ENCODE measurements around the gene FBXW12. TPM values are rescaled to one million over a fixed set of nuclear protein-coding genes. Genes with fewer than 3 reads are reported as not detected.

FBXW12 gene
- polyA plus RNA-seq, 1 donor from 2014 or later: not detected

DNA sequence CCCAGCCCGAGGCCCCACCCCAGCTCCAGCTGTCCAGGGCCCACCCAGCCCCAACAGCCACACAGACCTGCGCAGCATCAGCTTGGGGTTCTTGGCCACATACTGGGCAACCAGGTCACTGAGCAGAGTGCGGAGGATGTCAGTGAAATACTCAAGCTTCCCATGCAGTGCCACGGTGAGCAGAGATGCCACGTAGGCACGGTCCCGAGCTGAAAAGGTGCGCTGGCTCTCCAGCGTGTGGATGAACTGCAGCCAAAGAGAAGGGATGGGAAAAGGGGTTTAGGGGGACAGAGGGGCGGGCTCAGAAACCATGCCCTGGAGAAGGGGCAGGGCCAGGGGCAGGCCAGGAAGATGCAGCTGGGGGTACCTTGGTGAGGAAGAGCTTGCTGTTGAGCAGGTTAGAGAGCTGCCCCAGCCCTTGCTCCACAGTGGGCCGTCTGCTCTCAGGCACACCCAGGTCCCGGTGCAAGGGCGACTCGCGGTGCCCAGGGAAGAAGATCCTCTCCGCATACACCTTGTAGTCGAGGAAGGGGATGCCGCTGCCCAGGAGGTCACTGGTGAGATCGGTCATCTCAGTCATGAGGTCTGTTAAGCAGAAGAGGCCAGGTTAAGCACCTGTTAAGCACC lies 40.5 kb downstream of the FBXW12 start:
- Histone ChIP-seq H3K27ac (ENCODE audit: low read length) (no peak overlapping the region), H4K20me1 (ENCODE audit: insufficient read depth) (no peaks in the 10 kb centered on the region), H3K9me3 (ENCODE audit: low read length) (no peaks in the 10 kb centered on the region), H3K27me3 (ENCODE audit: insufficient read depth, low read depth, low read length) (no peaks in the 10 kb centered on the region), H3F3A (ENCODE audit: insufficient read depth, low read length, poor library complexity, severe bottlenecking) (no peaks in the 10 kb centered on the region), H2AFZ (ENCODE audit: low read depth, low read length) (no peak overlapping the region), H3K4me2 (ENCODE audit: low read length) (no peak overlapping the region), H3K9me2 (ENCODE audit: insufficient read depth, low read length) (no peaks in the 10 kb centered on the region), H3K36me3 (ENCODE audit: insufficient read depth, low read length) (no peaks in the 10 kb centered on the region), H3K79me2 (replicated peaks; ENCODE audit: insufficient read depth, low read length) (no peaks in the 10 kb centered on the region), H3K4me3 (ENCODE audit: low read length) (no peak overlapping the region), H3K9ac (ENCODE audit: low read length) (no peak overlapping the region)
- TF ChIP-seq POLR2AphosphoS5 (IDR thresholded peaks at IDR 0.05) (no peak), RAD21 (conservative IDR thresholded peaks at IDR 0.05) (no peak), SMC3 (conservative IDR thresholded peaks at IDR 0.05; ENCODE audit: poor library complexity) (no peak), TAF1 (IDR thresholded peaks at IDR 0.05; ENCODE audit: low read depth) (no peak), EZH2 (IDR thresholded peaks at IDR 0.05; ENCODE audit: borderline replicate concordance, insufficient read depth, low read length, poor library complexity, severe bottlenecking) (no peak), MXI1 (conservative IDR thresholded peaks at IDR 0.05; ENCODE audit: poor library complexity, severe bottlenecking) (no peak), EP300 (conservative IDR thresholded peaks at IDR 0.05; ENCODE audit: poor library complexity, severe bottlenecking) (no peak)
- TF ChIP-seq, protein P1, sequence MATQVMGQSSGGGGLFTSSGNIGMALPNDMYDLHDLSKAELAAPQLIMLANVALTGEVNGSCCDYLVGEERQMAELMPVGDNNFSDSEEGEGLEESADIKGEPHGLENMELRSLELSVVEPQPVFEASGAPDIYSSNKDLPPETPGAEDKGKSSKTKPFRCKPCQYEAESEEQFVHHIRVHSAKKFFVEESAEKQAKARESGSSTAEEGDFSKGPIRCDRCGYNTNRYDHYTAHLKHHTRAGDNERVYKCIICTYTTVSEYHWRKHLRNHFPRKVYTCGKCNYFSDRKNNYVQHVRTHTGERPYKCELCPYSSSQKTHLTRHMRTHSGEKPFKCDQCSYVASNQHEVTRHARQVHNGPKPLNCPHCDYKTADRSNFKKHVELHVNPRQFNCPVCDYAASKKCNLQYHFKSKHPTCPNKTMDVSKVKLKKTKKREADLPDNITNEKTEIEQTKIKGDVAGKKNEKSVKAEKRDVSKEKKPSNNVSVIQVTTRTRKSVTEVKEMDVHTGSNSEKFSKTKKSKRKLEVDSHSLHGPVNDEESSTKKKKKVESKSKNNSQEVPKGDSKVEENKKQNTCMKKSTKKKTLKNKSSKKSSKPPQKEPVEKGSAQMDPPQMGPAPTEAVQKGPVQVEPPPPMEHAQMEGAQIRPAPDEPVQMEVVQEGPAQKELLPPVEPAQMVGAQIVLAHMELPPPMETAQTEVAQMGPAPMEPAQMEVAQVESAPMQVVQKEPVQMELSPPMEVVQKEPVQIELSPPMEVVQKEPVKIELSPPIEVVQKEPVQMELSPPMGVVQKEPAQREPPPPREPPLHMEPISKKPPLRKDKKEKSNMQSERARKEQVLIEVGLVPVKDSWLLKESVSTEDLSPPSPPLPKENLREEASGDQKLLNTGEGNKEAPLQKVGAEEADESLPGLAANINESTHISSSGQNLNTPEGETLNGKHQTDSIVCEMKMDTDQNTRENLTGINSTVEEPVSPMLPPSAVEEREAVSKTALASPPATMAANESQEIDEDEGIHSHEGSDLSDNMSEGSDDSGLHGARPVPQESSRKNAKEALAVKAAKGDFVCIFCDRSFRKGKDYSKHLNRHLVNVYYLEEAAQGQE (IDR thresholded peaks at IDR 0.05; ENCODE audit: borderline replicate concordance): no peak
- TF ChIP-seq, protein P2, sequence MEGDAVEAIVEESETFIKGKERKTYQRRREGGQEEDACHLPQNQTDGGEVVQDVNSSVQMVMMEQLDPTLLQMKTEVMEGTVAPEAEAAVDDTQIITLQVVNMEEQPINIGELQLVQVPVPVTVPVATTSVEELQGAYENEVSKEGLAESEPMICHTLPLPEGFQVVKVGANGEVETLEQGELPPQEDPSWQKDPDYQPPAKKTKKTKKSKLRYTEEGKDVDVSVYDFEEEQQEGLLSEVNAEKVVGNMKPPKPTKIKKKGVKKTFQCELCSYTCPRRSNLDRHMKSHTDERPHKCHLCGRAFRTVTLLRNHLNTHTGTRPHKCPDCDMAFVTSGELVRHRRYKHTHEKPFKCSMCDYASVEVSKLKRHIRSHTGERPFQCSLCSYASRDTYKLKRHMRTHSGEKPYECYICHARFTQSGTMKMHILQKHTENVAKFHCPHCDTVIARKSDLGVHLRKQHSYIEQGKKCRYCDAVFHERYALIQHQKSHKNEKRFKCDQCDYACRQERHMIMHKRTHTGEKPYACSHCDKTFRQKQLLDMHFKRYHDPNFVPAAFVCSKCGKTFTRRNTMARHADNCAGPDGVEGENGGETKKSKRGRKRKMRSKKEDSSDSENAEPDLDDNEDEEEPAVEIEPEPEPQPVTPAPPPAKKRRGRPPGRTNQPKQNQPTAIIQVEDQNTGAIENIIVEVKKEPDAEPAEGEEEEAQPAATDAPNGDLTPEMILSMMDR (IDR thresholded peaks at IDR 0.05; ENCODE audit: poor library complexity, severe bottlenecking): no peak

DNA sequence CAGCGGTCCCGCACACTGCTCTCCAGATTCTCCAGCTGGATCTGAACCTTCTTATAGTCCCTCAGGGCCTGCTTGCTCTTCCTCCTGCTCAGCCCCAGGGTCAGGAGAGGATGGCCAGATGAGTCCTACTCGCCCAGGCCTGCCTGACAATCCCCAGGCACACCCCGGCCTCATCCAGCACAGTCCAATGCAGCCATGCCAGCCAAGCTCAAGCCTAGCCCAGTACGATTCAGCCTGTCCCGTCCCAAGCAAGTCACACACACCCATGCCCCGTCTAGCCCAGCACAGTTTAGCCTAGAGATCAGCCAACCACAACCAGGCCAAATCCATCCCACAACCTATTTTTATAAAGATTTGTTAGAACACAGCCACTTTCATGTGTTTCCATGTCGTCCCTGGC lies 41.1 kb downstream of the FBXW12 start:
- H3K9me2 ChIP-seq (ENCODE audit: insufficient read depth, low read length): no peaks in the 10 kb centered on the region
- no peaks in the 10 kb centered on the region for H3K79me2 ChIP-seq (replicated peaks; ENCODE audit: insufficient read depth, low read length)
- H3K4me2 ChIP-seq (ENCODE audit: low read length): no peak overlapping the region
- no peaks in the 10 kb centered on the region for H3K27me3 ChIP-seq (ENCODE audit: insufficient read depth, low read depth, low read length)
- H3K4me3 ChIP-seq (ENCODE audit: low read length): no peak overlapping the region
- H3K9me3 ChIP-seq (ENCODE audit: low read length): no peaks in the 10 kb centered on the region
- no peak overlapping the region for H3K9ac ChIP-seq (ENCODE audit: low read length)
- no peaks in the 10 kb centered on the region for H3K36me3 ChIP-seq (ENCODE audit: insufficient read depth, low read length)
- no peak overlapping the region for H3K27ac ChIP-seq (ENCODE audit: low read length)
- H2AFZ ChIP-seq (ENCODE audit: low read depth, low read length): no peak overlapping the region
- TF ChIP-seq, protein P2 (IDR thresholded peaks at IDR 0.05; ENCODE audit: poor library complexity, severe bottlenecking): no peak
- TF ChIP-seq MXI1 (conservative IDR thresholded peaks at IDR 0.05; ENCODE audit: poor library complexity, severe bottlenecking): no peak
- TF ChIP-seq, protein P1 (IDR thresholded peaks at IDR 0.05; ENCODE audit: borderline replicate concordance): no peak
- no peak for TF ChIP-seq POLR2AphosphoS5 (IDR thresholded peaks at IDR 0.05)
- no peak for TF ChIP-seq EZH2 (IDR thresholded peaks at IDR 0.05; ENCODE audit: borderline replicate concordance, insufficient read depth, low read length, poor library complexity, severe bottlenecking)
- TF ChIP-seq RAD21 (conservative IDR thresholded peaks at IDR 0.05): no peak
- TF ChIP-seq EP300 (conservative IDR thresholded peaks at IDR 0.05; ENCODE audit: poor library complexity, severe bottlenecking): no peak
- TF ChIP-seq TAF1 (IDR thresholded peaks at IDR 0.05; ENCODE audit: low read depth): no peak
- no peak for TF ChIP-seq SMC3 (conservative IDR thresholded peaks at IDR 0.05; ENCODE audit: poor library complexity)
- H4K20me1 ChIP-seq (ENCODE audit: insufficient read depth): no peaks in the 10 kb centered on the region
- H3F3A ChIP-seq (ENCODE audit: insufficient read depth, low read length, poor library complexity, severe bottlenecking): no peaks in the 10 kb centered on the region
